Stimulated activated CD8-positive, alpha-beta memory T cell treated with anti-CD3 and anti-CD28 coated beads, Interleukin-7, amount 100 ng/mL, for 24 hours (primary cell): ENCODE data around the gene FMNL3.
"Not testable (repeated sequence)": the region's sequence is repeated elsewhere in the genome, so short reads cannot be mapped to it uniquely, and the experiment has no call there.

Experiments
- DNase-seq: peaks from one replicate; pipeline ENCODE4 v3.0.0-alpha.2; 2020; ENCODE audit warnings: low read depth

The FMNL3 gene, protein sequence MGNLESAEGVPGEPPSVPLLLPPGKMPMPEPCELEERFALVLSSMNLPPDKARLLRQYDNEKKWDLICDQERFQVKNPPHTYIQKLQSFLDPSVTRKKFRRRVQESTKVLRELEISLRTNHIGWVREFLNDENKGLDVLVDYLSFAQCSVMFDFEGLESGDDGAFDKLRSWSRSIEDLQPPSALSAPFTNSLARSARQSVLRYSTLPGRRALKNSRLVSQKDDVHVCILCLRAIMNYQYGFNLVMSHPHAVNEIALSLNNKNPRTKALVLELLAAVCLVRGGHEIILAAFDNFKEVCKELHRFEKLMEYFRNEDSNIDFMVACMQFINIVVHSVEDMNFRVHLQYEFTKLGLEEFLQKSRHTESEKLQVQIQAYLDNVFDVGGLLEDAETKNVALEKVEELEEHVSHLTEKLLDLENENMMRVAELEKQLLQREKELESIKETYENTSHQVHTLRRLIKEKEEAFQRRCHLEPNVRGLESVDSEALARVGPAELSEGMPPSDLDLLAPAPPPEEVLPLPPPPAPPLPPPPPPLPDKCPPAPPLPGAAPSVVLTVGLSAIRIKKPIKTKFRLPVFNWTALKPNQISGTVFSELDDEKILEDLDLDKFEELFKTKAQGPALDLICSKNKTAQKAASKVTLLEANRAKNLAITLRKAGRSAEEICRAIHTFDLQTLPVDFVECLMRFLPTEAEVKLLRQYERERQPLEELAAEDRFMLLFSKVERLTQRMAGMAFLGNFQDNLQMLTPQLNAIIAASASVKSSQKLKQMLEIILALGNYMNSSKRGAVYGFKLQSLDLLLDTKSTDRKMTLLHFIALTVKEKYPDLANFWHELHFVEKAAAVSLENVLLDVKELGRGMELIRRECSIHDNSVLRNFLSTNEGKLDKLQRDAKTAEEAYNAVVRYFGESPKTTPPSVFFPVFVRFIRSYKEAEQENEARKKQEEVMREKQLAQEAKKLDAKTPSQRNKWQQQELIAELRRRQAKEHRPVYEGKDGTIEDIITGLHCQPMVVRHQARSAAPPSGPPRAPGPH

GRCh38 chr12:49707128-49707811 is at the start of gene FMNL3:
FMNL3 (minus strand) TSS chr12:49707405; CDS start chr12:49707180, 225 bp downstream.
- peak; percentile 97 for DNase-seq

DNA sequence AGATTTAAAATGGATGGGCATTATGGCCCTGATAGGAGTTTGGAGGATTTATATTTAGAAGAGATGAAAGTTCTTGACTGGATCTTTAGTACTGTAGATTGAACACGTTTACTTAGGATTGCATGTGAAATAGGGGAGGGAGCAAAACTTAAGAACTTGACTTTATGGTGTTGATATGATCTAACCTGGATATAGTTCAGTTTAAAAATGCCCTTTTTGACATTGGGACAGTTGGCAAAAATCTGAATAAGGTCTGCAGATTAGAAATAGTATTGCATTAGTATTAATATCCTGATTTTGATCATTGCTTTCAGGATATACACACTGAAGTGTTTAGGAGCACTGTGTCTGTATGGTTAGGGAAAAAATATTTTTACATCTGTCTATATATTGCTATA is 43.8 kb upstream of the FMNL3 start:
- DNase-seq: no peak

DNA sequence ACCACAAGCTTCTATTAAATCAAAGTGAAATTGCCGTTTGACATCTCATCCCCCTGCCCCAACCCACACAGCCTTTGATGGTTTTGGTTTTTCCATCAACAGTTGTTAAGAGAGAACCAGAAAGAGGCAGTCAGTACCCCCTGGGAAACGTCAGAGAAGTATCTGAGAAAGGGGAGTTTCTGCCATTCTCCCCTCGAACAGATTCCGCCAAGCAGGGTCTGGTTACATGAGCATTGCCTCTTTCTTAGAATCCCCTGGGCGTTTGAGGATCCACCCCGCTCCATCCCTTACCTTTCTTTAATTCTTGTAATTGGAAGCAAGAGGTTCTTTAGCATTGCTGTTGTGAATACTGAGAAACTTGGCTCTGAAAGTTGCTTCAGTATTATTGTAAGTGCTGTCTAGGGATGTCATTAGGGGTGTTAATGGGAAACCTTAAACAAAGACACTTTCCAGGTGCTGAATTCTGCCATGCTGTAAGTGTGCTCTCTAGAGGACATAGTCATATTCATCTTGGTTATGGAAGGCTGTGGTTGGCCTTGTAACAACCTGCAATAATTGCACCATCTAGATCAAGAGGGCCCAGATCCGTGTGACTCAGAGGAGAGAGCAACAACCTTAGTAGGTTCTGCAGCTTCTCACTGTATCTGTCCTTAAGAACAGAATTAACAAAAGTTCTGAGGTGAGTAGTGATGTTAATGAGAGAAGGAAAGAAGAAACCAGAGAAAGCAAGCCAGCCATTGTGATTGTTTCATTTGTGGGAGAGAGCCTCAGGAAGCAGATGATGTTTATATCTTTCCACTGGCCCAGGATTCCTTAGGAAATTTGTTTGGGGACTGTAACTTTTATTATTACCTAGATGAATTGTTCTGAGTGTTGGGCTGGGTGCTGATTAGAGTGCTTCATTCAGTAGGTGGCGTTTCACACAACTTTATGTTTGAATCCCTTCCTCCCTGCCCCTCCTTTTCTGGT is 43.1 kb upstream of the FMNL3 start:
- DNase-seq: no peak

GRCh38 chr12:49748800-49749199 is 41.6 kb upstream of the FMNL3 start:
- DNase-seq: no peak

DNA sequence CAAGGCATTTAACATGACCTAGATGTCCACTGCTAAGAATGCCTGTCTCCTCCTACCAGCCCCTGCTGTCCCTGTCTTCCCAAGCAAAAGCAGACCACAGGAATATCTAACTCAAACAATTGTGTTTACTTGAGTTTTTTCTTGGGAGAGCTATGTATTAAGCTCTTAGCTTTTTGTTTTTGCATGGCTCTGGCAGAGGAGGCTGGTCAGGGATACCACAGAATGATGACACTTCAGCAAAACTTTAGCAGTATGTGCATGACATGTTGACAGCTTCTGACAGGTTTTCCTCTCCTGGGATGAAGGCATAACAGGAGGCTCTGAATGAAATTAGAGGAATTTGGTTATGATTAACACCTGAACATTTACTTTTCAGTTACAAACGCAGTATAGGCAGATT is 41.1 kb upstream of the FMNL3 start:
- DNase-seq: no peak

GRCh38 chr12:49744363-49744885 is 37.2 kb upstream of the FMNL3 start:
- no peak for DNase-seq

DNA sequence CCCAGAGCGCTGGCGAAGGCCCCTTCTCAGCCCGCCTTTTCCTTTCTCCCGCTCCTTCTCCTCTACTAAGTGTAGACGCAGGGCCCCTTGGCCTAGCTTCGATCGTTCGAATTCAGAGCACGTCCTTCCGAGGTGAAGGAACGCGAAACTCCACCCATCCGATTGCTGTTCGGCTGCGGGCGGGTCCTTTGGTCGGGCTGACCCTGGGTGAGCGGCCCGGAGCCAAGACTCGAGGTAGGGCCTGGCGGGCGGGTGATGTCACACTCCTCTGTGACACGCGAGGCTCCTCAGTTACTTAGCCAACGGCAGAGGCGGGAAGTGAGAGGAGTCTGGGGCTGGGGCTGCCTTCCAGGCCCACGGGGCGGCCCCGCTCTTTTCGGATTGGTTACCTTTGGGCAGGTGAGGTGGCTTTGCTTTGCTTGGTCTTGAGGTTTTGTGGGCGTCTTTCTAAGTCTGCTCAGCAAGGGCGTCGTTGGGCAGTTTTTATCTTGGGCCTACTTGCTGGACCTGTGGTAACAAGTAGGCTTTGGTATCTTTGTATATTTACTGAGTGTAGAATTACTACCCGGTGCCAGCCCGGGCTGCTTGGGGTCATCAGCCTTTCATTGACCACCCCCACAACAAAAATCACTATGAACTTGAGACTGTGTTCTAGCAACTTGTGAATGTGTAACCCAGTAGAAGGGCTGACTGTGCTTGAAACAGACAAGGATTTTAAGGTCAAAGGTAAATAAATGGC is 34.8 kb upstream of the FMNL3 start:
- DNase-seq: peak; percentile 64

DNA sequence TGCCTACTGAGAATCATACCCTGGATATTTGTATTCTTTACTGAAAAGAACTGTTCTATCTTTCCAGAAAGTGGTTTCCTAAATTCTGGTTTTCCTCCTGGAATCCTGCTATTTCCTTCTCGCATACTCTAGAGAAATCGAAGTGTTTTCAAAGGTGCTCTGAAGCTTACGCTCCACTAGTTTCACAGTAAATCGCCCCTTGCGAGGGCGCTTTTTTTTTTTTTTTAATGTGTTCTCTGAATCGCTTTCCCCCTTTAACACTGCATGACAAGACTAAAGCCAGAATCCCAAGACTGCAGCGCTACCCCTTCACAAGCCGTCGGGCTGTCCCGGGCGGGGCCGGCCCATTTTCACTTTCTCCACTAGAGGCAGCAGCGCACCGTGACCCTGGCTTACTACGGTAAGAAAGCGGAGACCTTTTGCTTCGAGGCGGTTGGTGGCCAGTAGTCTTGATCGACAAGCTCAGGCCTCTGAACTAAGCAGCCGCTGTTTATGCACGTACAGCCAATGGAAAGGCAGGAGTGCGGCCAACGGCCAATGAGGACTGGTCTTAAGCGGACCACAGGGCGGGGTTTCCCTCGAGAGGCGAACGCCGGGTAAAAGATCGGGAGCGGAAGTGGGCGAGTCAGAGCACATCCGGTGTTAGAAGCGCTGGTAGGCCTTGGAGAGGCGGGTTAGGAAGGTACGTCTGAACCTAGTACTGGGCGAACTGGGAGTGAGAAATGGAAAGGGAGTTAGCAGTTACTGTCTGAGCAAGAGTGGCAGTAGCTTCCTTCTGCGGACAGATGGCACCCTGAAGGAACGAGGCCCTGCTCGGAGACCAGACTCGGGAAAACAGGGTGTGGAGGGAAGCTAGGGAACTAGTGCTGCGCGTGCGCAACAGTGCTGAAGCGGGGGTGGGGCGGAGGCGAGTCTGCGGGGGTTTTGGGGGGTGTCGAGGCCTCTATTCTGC is 34.0 kb upstream of the FMNL3 start, which contains the start of gene TMBIM6:
TMBIM6 (plus strand) TSS at position 628 of the 952 bp plus-strand sequence. CDS start 10,937 bp downstream, outside the sequence.
- DNase-seq: peak; percentile 96

- not testable (repeated sequence) for DNase-seq
These were observed 33.1 kb upstream of the FMNL3 start for GRCh38 chr12:49740277-49740676.

DNA sequence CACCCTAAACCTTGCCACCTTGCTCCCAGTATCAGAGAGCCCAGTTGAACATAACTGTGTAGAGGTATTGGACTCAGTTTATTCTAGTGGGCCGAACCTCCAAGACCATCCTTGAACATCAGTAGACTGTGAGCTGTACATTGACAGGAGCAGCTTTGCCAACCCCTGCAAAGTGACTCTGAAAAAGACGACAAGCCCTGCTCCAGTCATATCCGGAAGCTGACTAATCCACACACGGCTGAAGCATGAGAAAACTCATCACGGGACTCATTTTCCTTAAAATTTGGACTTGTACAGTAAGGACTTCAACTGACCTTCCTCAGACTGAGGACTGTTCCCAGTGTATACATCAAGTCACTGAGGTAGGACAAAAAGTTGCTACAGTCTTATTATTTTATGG is 31.5 kb upstream of the FMNL3 start:
- DNase-seq: not testable (repeated sequence)

GRCh38 chr12:49734900-49735299 is 27.7 kb upstream of the FMNL3 start:
- DNase-seq: not testable (repeated sequence)

DNA sequence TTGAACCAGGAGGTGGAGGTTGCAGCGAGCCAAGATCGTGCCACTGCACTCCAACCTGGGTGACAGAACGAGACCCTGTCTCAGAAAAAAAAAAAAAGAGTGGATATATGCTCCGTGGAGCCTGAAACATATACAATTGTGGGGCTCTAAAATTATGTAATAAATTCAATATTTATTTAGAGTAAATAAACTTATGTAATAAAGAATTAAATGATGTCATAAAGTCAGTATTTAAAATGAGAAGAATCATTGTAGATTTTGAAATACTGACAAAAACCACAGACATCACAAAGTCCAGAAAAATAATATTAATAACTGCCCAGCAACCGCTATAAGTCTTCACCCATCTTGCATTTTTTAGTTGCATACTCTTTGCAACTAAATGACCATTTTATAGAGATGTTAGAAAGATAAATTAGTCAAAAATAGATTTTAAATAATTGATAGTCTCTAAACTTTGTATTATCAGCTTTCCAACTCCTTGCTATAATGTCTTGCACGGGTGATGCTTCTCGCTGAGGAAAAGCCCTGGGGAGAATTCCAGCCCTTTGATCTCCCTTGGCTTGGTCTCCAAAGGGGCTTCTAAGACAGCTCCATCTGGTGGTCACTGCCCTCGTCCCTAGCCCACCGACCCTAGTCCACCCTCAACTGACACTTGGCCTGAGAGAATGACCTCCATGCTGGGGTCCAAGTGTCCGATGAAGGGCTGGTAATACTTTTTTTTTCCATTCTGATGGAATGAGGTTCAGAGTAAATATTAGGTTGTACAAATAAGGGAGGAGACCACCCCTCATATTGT is 26.2 kb upstream of the FMNL3 start:
- DNase-seq: no peak

DNA sequence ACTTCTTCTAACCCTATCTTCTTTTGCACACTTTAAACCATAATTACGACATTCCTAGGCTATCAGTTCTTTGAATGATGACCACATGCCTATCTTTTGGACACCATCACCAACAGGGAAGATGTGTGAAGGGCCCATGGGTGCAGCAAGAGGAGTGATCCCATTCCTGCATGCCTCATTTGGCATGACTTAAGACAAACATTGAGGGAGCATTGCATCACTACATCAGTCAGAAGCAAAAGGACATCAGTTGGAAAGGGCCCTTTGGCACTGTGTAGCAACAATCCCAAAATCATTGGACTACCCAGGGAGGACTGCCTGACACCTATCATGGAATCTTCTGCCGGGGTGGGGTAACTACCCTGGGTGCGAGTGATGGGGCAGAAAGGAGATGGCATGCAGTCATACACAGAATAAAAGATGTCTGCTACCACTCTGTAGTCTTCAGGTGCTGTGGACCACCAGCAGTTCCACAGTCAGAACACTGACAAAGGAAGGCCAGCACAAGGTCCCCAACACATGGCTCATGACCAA is 23.4 kb upstream of the FMNL3 start:
- no peak for DNase-seq

GRCh38 chr12:49730050-49730449 is 22.8 kb upstream of the FMNL3 start:
- DNase-seq: no peak

- DNase-seq: no peak
These were observed 21.2 kb upstream of the FMNL3 start for GRCh38 chr12:49728446-49728845.

DNA sequence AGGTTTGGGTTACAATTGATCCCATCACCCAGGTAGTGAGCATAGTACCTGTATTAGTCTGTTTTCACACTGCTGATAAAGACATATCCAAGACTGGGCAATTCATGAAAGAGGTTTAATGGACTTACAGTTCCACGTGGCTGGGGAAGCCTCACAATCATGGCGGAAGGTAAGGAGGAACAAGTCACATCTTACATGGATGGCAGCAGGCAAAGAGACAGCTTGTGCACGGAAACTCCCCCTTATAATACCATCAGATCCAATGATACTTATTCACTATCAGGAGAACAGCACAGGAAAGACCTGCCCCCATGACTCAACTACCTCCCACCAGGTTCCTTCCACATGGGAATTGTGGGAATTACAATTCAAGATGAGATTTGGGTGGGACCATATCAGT is 14.2 kb upstream of the FMNL3 start:
- not testable (repeated sequence) for DNase-seq

- DNase-seq: no peak
These were observed 13.0 kb upstream of the FMNL3 start for GRCh38 chr12:49720214-49720613.
